B cell (primary cell): ENCODE results near the gene KIF11.

Experiments
- EZH2 ChIP-seq: IDR thresholded peaks from 2 replicates; pipeline ENCODE4 v1.6.1; 2012; ENCODE audit warnings: borderline replicate concordance, low read depth, mild to moderate bottlenecking, moderate library complexity, low read length; ENCODE audit not compliant: insufficient read depth, poor library complexity, severe bottlenecking
- TF ChIP-seq, protein P1 (sequence below): fragments of 200-600 bp; IDR thresholded peaks from one replicate; pipeline ENCODE4 v1.8.0; 2022; ENCODE audit warnings: antibody characterized with exemption, mild to moderate bottlenecking

DNA sequence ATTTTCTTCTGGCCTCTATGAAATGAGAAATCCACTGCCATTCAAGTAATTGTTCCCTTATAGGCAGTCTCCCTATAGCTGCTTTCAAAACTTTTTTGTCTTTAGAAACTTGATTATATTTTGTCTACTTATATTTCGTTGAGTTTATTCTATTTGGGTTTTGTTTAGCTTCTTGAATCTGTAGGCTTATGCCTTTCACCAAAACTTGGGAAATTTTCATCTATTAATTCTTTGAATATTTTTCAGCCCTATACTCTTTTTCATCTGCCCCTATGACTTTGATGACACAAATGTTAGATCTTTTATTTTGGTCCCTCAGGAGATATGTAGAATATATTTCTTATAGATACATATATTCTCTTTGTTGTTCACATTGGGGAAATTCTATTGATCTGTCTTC lies 48.6 kb downstream of the KIF11 start:
- TF ChIP-seq, protein P1, sequence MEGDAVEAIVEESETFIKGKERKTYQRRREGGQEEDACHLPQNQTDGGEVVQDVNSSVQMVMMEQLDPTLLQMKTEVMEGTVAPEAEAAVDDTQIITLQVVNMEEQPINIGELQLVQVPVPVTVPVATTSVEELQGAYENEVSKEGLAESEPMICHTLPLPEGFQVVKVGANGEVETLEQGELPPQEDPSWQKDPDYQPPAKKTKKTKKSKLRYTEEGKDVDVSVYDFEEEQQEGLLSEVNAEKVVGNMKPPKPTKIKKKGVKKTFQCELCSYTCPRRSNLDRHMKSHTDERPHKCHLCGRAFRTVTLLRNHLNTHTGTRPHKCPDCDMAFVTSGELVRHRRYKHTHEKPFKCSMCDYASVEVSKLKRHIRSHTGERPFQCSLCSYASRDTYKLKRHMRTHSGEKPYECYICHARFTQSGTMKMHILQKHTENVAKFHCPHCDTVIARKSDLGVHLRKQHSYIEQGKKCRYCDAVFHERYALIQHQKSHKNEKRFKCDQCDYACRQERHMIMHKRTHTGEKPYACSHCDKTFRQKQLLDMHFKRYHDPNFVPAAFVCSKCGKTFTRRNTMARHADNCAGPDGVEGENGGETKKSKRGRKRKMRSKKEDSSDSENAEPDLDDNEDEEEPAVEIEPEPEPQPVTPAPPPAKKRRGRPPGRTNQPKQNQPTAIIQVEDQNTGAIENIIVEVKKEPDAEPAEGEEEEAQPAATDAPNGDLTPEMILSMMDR, result no peak
- TF ChIP-seq EZH2, result no peak
